Gastroesophageal sphincter (tissue), 3 donors: Measurements from ENCODE around the gene GDAP1L1.

Experiments
- CTCF ChIP-seq, 4 experiments: fragments of 200-600 bp in 2 of 4; fragments of 450-650 bp in 2 of 4; sonication (generic) in 1 of 4; IDR thresholded peaks; one replicate each; pipeline ENCODE4 v1.5.1; 2017 to 2019; ENCODE audit warnings: antibody characterized with exemption in 4 of 4, mild to moderate bottlenecking in 2 of 4, moderate library complexity in 2 of 4
- EP300 ChIP-seq: sonication (generic); formaldehyde crosslinking; IDR thresholded peaks from one replicate; pipeline ENCODE4 v1.6.1; 2017; ENCODE audit warnings: antibody characterized with exemption, mild to moderate bottlenecking

GRCh38 chr20:44204832-44205215, 42.3 kb upstream of the GDAP1L1 start:
- no peak for TF ChIP-seq CTCF (IDR thresholded peaks at IDR 0.05)
- no peak for TF ChIP-seq EP300
